ENCODE measurements around the gene LARP7.

DNA sequence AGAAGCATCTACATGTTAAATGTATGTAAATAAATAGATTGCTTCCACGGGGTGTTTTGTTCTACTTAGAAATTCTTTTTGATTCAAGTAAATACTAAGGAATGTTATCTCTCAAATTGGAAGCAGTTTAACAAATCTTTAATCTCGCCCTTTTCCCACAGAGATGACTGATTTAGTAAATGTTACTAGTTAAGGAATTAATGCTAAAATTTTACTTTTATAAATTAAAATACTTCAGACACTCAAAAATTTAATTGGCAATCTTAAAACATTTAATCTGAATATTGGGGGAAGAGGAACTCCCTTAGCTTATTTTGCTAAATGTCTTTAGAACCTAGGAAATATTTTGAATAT lies 12.1 kb downstream of the LARP7 start:
- TF ChIP-seq, protein P1, sequence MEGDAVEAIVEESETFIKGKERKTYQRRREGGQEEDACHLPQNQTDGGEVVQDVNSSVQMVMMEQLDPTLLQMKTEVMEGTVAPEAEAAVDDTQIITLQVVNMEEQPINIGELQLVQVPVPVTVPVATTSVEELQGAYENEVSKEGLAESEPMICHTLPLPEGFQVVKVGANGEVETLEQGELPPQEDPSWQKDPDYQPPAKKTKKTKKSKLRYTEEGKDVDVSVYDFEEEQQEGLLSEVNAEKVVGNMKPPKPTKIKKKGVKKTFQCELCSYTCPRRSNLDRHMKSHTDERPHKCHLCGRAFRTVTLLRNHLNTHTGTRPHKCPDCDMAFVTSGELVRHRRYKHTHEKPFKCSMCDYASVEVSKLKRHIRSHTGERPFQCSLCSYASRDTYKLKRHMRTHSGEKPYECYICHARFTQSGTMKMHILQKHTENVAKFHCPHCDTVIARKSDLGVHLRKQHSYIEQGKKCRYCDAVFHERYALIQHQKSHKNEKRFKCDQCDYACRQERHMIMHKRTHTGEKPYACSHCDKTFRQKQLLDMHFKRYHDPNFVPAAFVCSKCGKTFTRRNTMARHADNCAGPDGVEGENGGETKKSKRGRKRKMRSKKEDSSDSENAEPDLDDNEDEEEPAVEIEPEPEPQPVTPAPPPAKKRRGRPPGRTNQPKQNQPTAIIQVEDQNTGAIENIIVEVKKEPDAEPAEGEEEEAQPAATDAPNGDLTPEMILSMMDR (IDR thresholded peaks at IDR 0.05) = no peak
- no peak for TF ChIP-seq EZH2 (IDR thresholded peaks at IDR 0.05; ENCODE audit: borderline replicate concordance, insufficient read depth, low read depth, low read length, poor library complexity, severe bottlenecking)

Data from B cell (primary cell).